HG03457 (cell line): ENCODE measurements around the gene CAPG.

Experiments used
- ATAC-seq: cut with Tn5 transposase; IDR thresholded peaks from one replicate; pipeline ENCODE4 v1.9.1; 2021; ENCODE audit warnings: moderate number of reproducible peaks; ENCODE audit not compliant: unreplicated experiment

Gene CAPG

DNA sequence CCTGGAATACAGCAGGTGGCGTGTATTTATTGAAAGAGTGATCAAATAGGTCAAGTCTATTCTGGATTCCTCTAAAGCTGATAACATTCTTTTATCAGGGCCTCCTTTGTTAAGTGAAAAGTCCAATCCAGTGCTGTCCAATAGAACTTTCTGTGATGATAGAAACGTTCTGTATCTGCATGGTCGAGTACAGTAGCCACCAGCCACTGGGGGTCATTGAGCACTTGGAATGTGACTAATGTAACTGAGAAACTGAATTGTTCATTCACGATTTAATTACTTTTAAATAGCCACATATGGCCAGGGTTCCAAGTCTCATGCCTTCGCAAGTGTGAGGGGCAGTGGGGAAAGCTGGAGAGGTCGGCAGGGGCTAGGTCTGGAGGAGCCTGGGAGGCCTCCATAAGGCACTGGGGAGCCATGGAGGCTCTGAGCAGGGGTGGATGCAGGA is 28.9 kb upstream of the CAPG start:
- ATAC-seq, result no peak

DNA sequence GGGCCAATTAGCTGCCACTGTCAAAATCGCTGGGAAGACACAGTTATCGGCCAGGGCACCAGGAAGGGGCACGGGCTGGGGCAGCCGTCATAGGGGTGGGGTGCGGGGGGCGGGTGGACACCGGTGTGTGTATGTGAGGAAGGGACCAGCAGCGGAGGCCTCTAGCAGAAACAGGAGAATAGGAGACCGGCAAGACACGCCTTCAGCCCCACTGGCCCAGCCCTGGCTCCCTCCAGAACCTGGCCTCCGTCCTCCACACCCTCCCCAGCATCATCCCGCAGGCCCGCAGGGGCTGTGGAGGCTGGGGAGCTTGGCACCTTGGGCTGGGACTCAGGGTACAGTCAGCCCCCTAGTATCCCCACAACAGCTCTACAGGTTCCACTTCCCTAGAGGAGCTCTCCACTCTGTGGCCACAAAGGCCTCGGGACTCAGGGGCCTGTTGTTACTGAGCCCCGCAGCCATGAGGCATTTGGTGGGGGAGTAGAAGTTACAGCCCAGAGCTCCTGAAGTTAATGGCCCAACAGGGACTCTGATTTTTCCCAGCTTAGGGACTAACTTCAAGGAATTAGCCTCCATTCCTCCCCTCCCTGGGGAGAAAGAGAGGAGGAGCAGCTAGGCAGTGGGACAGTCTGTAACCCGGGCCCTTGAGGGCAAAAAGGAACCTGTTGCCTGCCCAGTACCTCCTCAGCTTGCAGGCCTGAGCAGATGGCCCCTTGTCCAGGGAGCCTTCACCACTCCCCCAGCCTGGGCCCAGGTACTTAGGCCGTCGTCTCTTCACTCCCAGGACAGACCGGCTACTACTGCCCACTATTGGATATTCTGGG is 28.2 kb upstream of the CAPG start:
- no peak for ATAC-seq

DNA sequence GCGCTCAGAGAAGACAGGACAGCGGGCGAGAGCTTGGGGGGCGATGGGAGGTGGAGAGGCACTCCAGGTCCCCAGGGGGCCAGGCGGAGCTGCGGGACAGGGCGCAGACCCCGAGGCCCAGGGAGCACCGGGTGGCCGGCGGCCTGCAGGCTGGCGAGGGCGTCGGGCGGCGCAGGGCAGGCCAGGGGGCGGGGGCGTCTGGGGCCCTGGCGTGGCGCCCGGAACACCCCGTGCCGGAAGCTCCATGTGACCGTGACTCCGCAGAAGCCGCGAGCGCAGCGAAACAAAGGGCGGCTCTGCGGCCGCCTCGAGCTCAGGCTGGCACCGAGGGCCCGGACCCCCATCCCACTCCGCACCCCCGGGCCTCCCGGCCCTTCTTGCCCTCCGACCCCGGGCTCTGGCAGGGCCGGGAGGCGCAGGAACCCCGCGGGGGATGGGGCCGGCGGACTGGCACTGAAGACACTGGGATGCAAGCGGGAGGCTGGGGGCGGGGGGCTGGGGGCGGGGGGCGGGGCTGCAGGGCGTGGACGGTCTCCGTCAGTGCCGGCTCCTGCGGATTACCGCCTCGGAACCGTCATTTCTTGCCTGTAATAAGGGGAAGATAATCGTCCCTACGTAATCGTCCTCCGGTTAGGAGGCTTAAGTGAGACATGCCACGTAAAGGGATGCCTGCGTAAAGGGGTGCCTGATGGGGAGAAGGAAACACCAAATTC is 27.5 kb upstream of the CAPG start:
- peak; percentile 65 for ATAC-seq

DNA sequence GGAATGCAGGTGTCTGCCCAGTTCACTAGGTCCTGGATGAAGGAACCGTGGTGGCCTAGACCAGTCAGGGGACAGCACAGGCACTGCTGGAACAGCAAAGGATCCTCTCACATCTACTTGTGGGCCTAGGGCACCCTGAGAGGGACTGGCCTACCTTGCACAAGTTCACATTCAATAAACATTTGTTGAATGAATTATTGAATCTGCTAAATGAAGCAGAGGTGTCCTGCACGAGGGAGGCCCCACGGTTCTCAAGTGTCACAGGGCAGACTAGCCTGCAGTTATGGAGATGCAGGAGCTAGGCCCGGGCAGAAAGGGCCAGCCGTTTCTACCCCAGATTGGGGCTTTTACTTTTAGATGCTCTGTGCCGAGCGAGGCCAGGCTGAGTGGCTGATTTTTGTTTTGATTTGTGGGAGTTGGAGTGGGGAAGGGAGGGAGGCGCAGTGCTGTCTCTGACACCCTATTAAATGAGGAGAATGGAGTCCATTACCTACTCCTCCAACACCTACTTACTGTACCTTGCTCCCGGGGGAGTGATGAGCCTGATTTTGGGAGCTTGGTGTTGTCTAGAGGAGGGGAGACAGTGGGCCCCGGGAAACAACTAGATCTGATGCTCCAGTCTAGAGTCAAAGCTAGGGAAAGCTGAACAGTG is 26.8 kb upstream of the CAPG start:
- no peak for ATAC-seq

DNA sequence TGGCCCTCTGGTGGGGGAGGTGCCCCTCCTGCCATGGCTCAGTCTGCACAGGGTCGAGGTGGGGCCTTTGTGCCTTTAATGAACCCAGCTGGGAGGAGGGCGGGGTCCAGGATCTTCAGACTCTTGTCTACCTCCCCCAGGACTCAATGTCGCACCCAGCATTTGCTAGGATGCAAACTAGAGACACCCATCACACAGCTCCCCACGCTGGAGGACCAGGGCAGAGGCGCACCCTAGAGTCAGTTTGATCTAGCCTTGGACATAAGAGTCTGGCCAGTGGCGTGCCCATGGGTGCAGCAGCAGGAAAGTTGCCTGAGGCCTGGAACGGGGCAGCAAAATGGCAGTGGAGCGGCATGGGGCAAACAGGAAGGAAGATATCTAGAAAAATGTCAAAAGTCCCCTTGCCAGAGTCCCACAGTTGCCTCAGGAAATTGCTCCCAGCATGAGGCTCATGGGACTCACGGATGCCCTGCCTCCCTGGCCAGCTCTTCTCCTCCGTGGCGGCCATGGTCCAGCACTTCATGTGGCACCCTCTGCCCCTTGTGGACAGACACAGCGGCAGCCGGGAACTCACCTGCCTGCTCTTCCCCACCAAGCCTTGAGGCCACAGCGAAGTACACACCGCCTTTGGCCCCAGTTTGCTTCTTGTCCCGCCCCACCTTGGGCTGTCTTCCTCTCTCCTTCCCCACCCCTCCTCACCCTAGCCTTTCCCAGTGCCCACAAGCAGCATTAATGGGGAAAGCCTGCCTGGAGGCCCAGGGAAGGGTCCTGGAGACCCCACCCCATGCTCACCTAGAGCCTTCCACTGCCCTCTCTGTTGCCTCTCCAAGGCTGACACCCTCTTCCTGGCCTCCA is 26.0 kb upstream of the CAPG start:
- no peak for ATAC-seq

DNA sequence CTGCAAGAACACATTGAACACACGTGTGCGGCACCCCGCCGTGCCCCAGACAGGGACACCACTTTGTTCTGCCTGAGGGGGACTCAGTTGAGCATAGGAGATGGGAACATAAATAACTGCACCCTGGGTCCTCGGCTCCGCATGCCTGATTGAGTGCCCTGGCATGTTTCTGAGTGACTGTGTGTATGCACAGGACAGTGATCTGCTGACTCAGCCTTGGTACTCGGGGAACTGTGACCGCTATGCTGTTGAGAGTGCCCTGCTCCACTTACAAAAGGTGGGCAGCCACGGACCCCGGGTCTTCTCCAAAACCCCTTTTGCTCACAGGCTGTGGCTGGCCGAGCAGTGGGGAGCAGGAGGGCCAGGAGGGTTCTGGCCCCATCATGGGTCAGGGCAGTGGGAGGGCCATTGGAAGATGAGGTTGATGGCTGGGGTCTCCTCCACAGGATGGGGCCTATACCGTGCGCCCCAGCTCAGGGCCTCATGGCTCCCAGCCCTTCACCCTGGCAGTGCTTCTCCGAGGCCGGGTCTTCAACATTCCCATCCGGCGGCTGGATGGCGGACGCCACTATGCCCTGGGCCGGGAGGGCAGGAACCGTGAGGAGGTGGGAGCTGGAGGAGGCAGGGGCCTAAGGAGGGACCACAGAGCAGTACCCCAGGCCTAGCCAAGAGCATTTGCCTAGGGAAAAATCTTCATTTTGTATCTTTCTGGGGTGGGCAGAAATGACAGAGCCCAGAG is 25.2 kb upstream of the CAPG start:
- no peak for ATAC-seq

DNA sequence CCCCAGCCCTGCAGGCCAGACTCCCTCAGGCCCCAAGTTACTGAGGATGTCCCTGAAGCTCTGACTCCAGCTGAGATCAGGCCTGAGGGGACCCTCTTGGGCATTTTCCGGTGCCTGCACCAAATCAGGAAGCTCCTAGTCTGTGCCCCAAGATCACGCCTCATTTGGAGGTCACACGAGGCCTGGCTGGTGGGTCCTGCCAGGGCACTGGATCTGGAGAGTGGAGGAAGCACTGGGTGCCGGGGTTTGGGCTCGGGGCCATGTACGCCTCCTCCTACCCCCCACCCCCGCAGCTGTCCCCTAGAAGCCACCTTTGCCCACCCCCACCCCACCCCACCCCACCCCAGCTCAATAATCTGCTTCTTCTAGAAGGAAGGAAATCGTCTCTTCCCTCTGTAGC is 24.5 kb upstream of the CAPG start:
- ATAC-seq, result no peak

DNA sequence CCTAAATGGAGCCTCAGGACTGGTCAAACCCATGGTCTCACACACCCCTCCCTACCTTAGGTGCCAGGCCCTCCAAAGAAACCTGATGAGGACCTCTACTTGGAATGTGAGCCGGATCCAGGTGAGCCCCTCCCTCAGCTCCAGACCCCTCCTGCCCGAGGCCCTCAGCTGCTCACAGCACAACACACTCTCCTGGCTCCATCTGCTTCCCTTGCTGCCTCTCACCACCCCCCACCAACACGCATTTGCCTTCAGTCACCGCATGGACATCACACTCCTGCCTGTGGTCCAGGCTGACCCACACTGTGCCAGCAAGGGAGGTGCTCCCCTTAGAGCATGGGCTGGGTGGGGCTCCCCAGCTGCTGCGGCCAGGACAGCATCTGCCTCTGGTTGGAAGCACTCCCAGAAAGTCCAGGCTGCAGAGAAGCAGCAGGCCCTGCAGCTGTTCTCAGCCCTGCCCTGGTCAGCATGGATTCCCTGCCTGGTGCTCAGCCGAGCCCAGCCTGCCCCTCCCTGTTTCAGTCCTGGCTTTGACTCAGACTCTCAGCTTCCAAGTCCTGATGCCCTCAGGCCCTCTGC is 23.4 kb upstream of the CAPG start:
- no peak for ATAC-seq

DNA sequence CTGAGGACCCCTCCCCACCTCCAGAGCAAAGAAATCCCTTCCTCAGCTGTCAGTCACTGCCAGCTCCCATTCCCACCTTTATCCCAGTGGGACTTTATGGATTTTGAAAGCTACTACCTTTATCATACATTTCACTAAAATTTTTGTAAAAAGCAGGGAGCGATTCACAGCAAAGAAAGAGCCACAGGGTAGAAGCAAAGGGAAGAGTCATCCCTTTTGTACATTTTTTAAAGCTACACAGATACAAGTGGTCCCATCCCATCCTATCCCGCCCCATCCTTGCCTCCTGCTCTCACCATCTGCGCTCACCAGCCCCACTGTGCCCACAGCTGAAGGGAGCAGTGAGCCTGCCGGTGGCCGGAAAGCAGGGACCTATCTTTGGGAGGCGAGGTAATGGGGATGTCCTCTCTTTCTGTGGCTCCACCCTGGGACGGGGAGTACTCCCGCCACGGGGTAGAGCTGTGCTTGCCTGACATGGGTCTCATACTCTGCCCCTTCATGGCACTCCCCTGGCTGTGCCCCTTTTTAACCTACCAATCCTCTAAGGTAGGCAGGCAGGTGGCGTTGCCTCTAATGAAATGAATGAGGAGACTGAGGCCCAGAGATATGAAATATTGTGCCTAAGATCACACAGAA is 21.5 kb upstream of the CAPG start:
- ATAC-seq, result no peak

DNA sequence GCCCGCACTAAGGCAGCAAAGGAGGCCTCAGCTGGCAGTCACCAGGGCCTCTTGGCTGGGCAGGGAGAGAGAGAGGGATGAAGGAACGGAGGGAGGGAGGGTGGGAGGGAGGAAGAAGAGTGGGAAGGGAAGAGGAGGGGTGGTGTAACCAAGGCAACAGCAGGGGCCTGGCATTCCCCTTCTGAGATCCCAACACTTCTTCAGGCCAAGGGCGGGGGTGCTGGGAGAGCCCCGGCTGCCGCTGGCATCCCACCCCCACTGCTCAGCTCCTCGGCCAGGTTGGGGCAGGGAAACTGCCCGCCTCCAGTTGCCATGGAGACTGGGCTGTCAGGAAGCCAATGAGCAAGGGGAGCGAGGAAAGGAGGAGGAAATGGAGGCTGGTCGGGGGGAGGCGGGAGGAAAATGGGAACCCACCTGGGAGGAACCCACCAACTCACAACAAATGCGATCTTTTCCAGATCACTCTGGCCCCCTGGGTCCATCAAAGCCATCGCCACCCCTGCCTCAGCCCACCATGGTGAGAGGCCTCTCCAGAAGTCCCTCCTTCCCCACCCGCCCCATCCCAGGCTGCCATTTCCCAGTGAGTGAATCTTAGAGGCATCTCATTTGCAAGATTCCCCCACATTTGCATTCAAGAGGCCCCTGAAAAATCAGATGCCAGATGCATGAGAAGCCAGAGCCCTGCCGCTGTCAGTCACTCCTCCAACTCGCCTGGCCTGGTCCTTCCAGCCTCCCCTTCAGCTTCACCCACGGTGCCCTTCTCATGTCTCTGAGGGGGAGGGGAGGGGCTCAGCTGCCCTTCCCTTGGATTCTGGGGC is 20.8 kb upstream of the CAPG start:
- ATAC-seq, result no peak

DNA sequence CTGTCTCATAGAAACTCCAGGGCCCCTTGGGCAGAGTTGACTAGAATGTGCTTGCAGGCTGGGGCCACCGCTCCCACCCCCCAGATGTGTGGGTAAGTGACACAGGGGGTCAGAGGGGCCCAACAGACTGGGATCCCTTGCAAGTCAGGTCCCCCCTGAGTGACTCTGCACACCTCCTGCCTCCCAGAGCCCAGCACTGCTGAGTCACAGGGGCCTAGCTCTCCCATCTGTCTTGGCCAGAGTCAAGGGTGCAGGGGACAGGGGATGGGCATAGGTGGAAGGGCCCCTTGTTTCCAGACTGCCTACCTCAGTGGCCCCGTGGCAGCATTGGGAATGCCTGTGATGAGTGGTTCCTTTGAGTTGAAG is 19.7 kb upstream of the CAPG start:
- no peak for ATAC-seq

DNA sequence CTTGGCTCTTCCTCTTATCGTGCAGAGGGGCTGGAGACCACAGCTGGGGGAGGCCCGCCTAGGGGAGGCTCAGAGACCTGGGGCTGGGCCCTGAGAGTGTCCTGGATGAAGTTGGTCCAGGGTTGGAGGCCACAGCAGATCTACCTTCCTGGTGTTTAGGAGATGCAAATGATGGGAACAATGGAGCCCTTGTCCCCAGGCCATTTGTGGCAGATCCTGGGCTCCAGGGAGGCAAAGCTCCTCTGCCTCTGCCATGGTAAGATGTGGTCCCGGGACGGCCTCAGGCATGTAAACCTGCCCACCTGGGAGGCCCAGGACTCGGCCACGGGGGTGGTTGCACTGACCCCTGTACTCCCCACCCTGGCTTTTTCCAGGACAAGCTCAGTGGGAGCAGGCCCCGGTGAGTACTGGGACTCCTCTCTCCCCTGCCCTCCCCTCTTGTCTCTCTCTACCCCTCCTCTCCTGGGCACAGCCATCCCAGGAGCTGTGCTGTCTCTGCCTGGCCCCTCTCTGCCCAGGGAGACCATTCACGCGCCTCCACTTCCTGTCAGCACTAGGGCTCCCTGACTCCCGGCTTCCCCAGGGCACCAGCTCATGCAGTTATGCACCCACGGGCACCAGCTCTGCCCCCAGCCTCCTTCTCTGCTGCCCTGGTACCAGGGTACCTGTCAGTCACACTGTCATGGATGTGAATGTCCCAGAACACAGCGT is 19.2 kb upstream of the CAPG start:
- no peak for ATAC-seq

DNA sequence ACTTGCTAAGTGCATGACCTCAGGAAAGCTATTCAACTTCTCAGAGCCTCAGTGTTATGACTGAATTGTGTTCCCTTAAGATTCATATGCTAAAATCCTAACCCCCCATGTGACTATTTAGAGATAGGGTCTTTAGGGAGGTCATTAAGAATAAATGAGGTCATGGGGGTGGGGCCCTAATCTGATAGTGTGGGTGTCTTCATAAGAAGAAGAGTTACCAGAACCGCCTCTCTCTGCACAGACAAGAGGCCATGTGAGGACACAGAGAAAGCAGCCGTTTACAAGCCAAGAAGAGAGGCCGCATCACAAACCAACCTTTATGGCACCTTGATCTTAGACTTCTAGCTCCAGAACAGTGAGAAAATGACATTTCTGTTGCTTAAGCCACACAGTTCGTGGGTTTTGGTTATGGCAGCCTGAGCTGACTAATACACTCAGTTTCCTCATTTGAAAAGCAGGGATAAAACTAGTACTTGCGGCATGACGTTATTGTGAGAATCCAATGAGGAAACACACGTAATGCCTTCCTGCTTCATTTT is 18.2 kb upstream of the CAPG start:
- ATAC-seq, result no peak

DNA sequence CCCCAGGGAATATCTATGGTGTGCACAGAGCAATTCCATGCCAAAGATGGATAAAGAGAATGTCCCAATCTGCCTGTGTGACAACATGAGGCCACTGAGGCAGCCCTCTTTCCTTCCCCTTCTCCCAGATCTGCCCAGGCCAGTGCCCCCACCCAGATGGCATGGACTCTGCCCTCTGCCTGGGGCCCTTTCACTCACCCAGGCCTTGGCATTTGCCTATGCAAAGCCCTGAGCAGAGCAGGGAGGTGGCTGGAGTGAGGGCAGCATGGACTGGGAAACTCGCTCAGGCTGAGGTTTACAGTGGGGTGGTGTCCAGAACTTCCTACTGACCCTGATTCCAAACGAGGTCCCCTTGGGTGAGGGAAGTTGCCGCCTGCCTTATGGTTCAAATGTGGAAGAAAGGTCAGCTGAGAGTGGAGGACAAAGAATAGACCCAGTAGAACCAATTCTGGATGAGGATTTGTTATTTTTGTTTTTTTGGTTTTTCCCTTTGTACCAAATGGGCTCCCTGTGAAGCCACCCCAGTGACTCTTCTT is 17.2 kb upstream of the CAPG start:
- no peak for ATAC-seq

DNA sequence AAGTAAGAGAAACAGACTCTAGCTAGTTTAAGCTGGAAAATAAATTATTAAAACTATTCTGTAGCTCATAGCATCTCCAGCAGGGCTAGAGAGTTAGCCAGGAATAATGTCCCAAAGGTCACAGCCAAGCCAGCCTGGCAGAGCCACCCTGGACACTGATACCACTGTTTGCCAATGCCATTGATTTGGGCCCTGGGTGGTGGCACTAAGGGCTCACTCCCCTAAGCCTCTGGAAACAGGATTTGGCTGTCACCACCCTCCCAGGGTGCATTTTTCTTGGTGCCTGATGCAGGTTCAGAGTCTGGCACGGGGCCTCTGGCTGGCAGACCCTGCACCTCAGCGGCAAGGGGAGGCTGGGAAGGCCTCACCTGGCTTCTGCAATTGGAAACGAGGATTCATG is 15.4 kb upstream of the CAPG start:
- ATAC-seq, result no peak

DNA sequence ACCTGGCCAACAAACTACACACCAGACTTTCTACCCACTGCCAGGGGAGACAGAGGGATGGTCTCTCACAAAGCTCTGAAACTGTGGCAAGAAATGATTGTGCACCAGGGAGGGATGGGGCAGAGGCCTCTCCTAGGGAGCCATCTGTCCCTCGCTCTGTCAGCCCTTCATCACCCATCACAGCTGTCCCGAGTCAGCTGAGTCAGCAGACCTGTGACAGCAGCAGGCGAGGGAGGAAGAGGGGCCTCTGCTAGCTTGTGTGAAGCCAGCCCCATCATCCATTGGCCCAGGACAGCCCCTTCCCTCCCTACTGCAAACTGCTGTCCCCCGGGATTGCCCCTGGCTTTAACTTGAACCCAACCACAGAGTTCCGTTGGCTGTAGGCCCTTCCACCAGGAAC is 13.4 kb upstream of the CAPG start:
- ATAC-seq, result no peak

DNA sequence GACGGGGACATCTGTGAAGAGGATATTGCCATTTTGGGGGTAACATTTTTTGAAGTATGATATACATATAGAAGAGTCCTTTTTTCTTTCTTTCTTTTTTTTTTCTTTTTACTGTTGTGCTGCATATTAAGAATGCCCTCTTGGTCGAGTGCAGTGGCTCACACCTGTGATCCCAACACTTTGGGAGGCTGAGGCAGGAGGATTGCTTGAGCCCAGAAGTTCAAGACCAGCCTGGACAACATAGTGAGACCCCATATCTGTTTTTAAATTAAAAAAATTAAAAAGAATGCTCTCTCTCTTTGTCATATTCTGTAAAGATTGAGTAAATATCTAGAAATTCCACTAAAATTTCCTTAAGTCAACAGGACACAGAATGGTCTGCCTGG is 11.9 kb upstream of the CAPG start:
- ATAC-seq, result no peak
